ENCODE measurements around the gene TRIM9.
A peak's percentile ranks its signal among the peaks of the same experiment; 100 is the strongest.

The TRIM9 gene

GRCh38 chr14:51092965-51093364, 1.9 kb downstream of the TRIM9 start:
- DNase-seq: no peak

GRCh38 chr14:51089278-51089677, 5.6 kb downstream of the TRIM9 start:
- no peak for DNase-seq

GRCh38 chr14:51087031-51087441, 7.9 kb downstream of the TRIM9 start:
- DNase-seq: peak; percentile 6

- DNase-seq: no peak
Observed at GRCh38 chr14:51086044-51086443, 8.9 kb downstream of the TRIM9 start.

- no peak for DNase-seq
Observed at GRCh38 chr14:51084962-51085361, 9.9 kb downstream of the TRIM9 start.

- no peak for DNase-seq
Observed at GRCh38 chr14:51084507-51084906, 10.4 kb downstream of the TRIM9 start.

GRCh38 chr14:51082349-51082748, 12.6 kb downstream of the TRIM9 start:
- no peak for DNase-seq

GRCh38 chr14:51081712-51082111, 13.2 kb downstream of the TRIM9 start:
- DNase-seq: no peak

GRCh38 chr14:51081209-51081608, 13.7 kb downstream of the TRIM9 start:
- no peak for DNase-seq

- DNase-seq: no peak
Observed at GRCh38 chr14:51080645-51081044, 14.3 kb downstream of the TRIM9 start.

GRCh38 chr14:51079489-51079888, 15.4 kb downstream of the TRIM9 start:
- DNase-seq: no peak

- DNase-seq: no peak
Observed at GRCh38 chr14:51079085-51079484, 15.8 kb downstream of the TRIM9 start.

- DNase-seq: no peak
Observed at GRCh38 chr14:51074701-51075385, 20.1 kb downstream of the TRIM9 start.

- no peak for DNase-seq
Observed at GRCh38 chr14:51073731-51074130, 21.2 kb downstream of the TRIM9 start.

- no peak for DNase-seq
Observed at GRCh38 chr14:51072976-51073375, 21.9 kb downstream of the TRIM9 start.

- DNase-seq: no peak
Observed at GRCh38 chr14:51071857-51072256, 23.0 kb downstream of the TRIM9 start.

GRCh38 chr14:51070726-51071125, 24.2 kb downstream of the TRIM9 start:
- no peak for DNase-seq

GRCh38 chr14:51069055-51069454, 25.9 kb downstream of the TRIM9 start:
- DNase-seq: peak; percentile 7

- DNase-seq: no peak
Observed at GRCh38 chr14:51068268-51068667, 26.6 kb downstream of the TRIM9 start.

- no peak for DNase-seq
Observed at GRCh38 chr14:51067295-51067694, 27.6 kb downstream of the TRIM9 start.

GRCh38 chr14:51066576-51066975, 28.3 kb downstream of the TRIM9 start:
- DNase-seq: no peak

- DNase-seq: no peak
Observed at GRCh38 chr14:51059032-51059431, 35.9 kb downstream of the TRIM9 start.

- DNase-seq: no peak
Observed at GRCh38 chr14:51058382-51058781, 36.5 kb downstream of the TRIM9 start.

- DNase-seq: no peak
Observed at GRCh38 chr14:51056421-51056820, 38.5 kb downstream of the TRIM9 start.

- DNase-seq: no peak
Observed at GRCh38 chr14:51053157-51053556, 41.7 kb downstream of the TRIM9 start.

Data from EL (cell line).